Mesodermal cell (in vitro differentiated cells): ENCODE results near the gene SEL1L3.

ENCODE experiments used
- H3K27ac ChIP-seq: 2 replicates; pipeline ENCODE4 v1.7.0; 2013; ENCODE audit warnings: mild to moderate bottlenecking, low read depth, low read length, moderate library complexity; ENCODE audit not compliant: severe bottlenecking
- H3K36me3 ChIP-seq: 2 replicates; pipeline ENCODE4 v1.7.1; 2013; ENCODE audit warnings: mild to moderate bottlenecking, low read length, moderate library complexity; ENCODE audit not compliant: control insufficient read depth, insufficient read depth
- H3K4me1 ChIP-seq: one replicate; pipeline ENCODE4 v1.7.1; 2013; ENCODE audit warnings: mild to moderate bottlenecking, low read length; ENCODE audit not compliant: insufficient read depth, control insufficient read depth, poor library complexity, severe bottlenecking
- H3K4me3 ChIP-seq: 2 replicates; pipeline ENCODE4 v1.7.0; 2013; ENCODE audit warnings: low read length, control low read depth, mild to moderate bottlenecking; ENCODE audit not compliant: insufficient read depth, poor library complexity, severe bottlenecking; ENCODE audit errors: extremely low read depth
- H3K9me3 ChIP-seq: 2 replicates; pipeline ENCODE4 v1.7.1; 2013; ENCODE audit warnings: mild to moderate bottlenecking, low read length, moderate library complexity; ENCODE audit not compliant: control insufficient read depth
- WGBS, 2 experiments: methylation state at CpG; one replicate each; pipeline ENCODE4 v1.1.5; 2013; ENCODE audit warnings: missing lambda C conversion rate in 2 of 2; ENCODE audit not compliant: insufficient coverage in 2 of 2; 5-methylcytosine and 5-hydroxymethylcytosine counted together

Gene SEL1L3

DNA sequence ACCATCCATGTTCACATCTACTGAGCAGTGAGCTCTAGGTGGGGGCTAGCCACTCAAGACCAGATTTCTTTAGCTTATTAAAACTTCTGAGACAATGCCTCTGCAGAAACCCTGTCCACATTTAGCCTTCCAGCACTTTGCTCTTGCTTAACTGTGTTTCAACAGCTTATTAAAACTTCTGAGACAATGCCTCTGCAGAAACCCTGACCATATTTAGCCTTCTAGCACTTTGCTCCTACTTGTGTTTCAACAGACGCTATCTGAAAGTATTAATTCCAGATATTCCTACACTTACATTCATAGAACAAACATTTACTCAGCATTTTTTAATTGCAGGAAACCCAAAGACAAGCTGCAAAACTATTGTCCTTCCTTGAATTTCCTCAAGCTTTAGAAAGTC lies 91.9 kb downstream of the SEL1L3 start:
- 83 to 100% methylated on average over 1 of the region's 1 CpG for WGBS, 2 experiments
- peaks cover 6% of the 10 kb centered on the region for H3K36me3 ChIP-seq
- no peaks in the 10 kb centered on the region for H3K9me3 ChIP-seq
- H3K4me3 ChIP-seq = no peak overlapping the region
- H3K27ac ChIP-seq = no peak overlapping the region
- H3K4me1 ChIP-seq = no peaks in the 10 kb centered on the region

DNA sequence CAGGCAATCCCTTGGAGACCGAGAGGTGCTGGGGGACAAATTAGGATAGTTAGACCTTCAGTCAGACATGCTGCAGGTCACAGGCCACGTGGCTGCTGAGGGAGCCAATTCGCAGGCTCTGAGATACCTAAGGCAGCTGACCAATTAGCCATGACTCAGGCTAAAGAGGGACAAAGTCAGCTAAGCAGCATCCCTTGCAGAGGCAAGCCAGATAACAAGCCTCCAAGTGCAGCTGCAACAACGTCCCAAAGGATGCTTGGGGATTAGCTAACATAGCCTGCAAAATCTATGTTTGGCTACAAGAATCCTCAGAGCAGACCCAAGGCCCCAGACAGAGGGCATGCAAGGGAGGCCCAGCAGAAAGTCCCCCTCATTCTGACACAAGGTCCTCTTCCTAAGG lies 93.5 kb downstream of the SEL1L3 start:
- WGBS, 2 experiments = 71 to 73% methylated on average over 4 of the region's 4 CpGs
- no peaks in the 10 kb centered on the region for H3K4me1 ChIP-seq
- no peak overlapping the region for H3K27ac ChIP-seq
- H3K4me3 ChIP-seq = no peak overlapping the region
- H3K9me3 ChIP-seq = no peaks in the 10 kb centered on the region
- H3K36me3 ChIP-seq = peaks cover 10% of the 10 kb centered on the region

DNA sequence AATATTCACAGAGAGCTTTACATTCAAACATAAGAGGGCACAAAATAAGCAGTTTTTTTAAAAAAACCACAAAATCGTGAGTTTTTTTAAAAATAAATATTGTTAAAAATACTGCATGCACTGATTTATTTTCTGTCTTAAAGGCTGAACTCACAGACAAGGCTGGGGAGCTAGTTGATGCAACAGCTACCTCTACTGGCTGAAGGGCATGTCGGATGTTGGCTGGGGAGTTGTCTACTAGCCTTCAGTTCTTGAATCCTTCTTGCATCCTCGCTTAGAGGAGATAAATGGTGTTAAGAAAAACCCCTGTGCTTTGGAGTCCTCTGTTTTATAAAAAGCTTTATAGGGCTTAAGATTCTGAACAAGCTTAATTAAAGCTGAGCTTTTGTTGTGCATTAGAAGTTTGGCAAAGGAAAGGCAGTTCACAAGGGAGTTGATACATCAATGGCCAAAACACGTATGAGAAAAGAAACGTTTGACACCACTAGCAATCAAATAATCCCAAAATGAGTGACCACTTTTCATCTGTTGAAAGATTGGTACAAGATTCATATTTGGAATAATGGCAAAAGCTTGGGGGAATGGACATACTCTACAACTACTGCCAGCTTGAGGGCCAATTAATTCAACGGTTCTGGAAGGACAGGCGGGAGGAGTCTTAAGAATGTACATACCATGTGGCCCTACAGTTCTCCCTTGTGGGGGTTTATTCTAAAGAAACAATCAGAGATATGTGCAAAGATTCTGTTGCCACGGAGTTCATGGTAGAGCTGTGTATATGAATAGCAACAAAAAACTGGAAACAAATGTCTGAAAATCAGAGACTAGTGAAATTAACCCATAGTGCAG lies 94.7 kb downstream of the SEL1L3 start:
- Histone ChIP-seq H3K27ac (no peak overlapping the region), H3K4me1 (no peaks in the 10 kb centered on the region), H3K36me3 (peaks cover 12% of the 10 kb centered on the region), H3K4me3 (no peak overlapping the region), H3K9me3 (no peaks in the 10 kb centered on the region)
- 74 to 78% methylated on average over 5 of the region's 8 CpGs for WGBS, 2 experiments

DNA sequence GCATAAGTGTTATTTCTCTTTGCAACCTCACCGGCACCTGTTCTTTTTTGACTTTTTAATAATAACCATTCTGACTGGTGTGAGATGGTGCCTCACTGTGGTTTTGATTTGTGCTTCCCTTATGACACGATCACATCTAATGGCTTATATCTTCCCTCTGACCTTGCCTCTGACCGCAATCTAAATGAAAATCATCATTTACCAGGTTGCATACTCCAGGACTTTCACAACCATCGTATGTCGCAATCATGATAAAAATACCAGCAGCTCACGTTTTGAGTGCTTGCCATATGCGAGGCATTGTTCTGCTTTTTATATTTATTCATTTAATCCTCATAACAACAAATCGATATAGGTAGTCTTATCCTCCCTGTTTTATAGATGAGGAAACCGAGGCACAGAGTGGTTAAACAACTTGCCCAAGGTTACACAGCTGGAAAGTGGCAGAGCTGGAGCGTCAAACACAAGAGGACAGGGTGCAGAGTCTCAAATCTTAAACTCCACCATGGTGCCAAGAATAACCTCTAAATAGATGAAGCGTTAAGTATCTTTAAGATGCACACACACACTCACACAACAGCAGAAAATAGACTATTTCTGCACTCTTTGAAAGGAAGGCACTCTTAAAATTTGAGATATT lies 102.2 kb downstream of the SEL1L3 start:
- no peaks in the 10 kb centered on the region for H3K9me3 ChIP-seq
- WGBS, 2 experiments = 91 to 96% methylated on average over 8 to 9 of the region's 11 CpGs
- no peaks in the 10 kb centered on the region for H3K4me1 ChIP-seq

DNA sequence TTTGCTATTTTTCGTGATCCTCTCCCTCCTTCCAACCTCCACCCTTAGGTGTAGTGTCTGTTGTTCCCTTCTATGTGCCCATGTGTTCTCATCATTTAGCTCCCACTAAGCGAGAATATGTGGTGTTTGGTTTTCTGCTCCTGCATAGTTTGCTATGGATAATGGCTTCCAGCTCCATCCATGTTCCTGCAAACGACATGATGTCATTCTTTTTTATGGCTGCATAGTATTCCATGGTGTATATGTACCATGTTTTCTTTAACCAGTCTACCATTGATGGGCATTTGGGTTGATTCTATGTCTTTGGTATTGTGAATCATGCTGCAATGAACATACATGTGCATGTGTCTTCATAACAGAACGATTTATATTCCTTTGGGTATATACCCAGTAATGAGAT lies 102.7 kb downstream of the SEL1L3 start:
- Histone ChIP-seq H3K27ac (no peak overlapping the region), H3K4me1 (no peaks in the 10 kb centered on the region), H3K36me3 (peaks cover 8% of the 10 kb centered on the region), H3K4me3 (no peak overlapping the region), H3K9me3 (no peaks in the 10 kb centered on the region)
- 80 to 92% methylated on average over 1 of the region's 4 CpGs for WGBS, 2 experiments

More for the DNA sequence above, 102.2 kb downstream of the SEL1L3 start:
- no peak overlapping the region for H3K4me3 ChIP-seq
- peaks cover 14% of the 10 kb centered on the region for H3K36me3 ChIP-seq
- no peak overlapping the region for H3K27ac ChIP-seq

DNA sequence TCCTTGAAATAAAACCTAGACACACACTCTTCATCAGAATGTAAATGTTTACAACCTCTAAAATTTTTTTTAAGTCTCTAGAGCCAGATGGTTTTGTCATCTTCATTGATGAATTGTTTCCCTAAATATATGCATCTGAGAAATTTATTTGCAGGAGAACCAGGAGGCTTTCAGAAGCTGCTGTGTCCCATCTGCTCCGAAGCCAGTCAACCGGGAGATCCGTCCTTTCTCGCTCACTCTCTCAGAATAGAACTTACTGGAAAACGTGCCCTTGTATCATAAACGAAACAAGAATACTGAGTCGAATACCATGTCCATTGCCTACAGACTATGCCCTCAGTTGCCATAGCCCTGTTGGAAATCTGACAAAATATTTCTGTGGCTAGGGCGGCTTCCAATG lies 103.7 kb downstream of the SEL1L3 start:
- H3K4me3 ChIP-seq = no peak overlapping the region
- WGBS, 2 experiments = 93 to 98% methylated on average over 8 of the region's 8 CpGs

DNA sequence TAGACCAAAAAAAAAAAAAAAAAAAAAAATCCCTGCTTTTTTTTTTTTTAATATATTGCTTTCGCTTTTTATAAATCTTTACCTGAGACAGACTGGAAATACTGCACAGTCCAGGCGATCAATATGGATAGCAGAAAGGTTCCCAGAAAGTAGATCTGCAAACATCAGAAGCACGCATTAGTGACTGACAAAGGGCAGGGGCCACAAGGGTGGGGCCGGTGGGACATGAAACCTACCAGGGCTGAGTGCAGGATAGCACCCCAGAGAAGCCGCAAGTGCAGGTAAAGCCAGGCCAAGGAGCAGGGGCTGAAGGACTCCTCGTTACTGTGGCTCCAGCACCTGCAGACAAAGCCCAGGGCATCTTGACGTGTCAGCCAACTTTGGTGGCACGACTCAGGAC lies 105.3 kb downstream of the SEL1L3 start:
- Histone ChIP-seq H3K36me3 (peaks cover 6% of the 10 kb centered on the region), H3K27ac (no peak overlapping the region), H3K4me3 (no peak overlapping the region), H3K9me3 (no peaks in the 10 kb centered on the region), H3K4me1 (no peaks in the 10 kb centered on the region)
- WGBS, 2 experiments = 95 to 96% methylated on average over 7 of the region's 8 CpGs

More for the DNA sequence above, 103.7 kb downstream of the SEL1L3 start:
- peaks cover 8% of the 10 kb centered on the region for H3K36me3 ChIP-seq
- H3K9me3 ChIP-seq = no peaks in the 10 kb centered on the region
- no peak overlapping the region for H3K27ac ChIP-seq
- H3K4me1 ChIP-seq = no peaks in the 10 kb centered on the region

DNA sequence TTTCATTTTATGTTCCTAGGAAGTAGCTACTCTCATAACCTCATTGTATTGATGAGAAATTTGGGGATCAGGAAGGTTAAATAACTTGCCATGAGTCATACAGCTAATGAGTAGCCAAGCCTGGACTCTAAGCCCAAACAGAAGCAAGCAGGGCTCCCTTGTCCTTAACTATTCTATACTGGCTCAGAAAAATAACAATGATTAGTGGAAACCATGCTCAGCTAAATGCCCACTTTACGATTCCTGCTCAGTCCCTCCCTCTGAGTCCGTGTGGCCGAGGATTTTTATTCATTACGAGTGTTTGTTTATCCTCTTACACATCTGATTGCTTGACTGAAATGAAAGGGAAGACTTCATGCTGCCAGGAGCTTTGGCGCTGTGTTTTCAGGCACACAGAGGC lies 106.3 kb downstream of the SEL1L3 start:
- Histone ChIP-seq H3K36me3 (peaks cover 6% of the 10 kb centered on the region), H3K4me3 (no peak overlapping the region)

DNA sequence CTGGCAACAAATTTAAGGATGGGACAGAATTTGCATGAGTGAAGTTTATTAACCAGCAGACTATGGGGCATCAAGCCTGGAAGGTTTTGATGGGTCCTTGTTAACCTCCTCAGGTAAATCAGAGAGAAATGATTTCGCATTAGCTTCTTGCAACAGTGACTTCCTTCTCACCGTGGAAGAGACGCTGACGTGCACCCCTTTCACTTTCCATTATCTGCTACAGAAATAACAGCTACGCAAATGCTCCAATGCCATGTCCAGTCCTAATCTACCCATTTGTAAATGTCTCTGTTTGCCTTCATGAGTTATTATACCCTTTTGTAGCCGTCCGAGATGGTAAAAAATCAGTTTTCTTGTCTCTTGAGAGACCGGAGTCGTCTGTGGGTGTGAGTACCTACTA lies 106.9 kb downstream of the SEL1L3 start:
- Histone ChIP-seq H3K27ac (no peak overlapping the region), H3K4me1 (no peaks in the 10 kb centered on the region), H3K9me3 (no peaks in the 10 kb centered on the region), H3K36me3 (peaks cover 4% of the 10 kb centered on the region), H3K4me3 (no peak overlapping the region)
- WGBS, 2 experiments = 95 to 96% methylated on average over 8 of the region's 9 CpGs

More for the DNA sequence above, 106.3 kb downstream of the SEL1L3 start:
- no peaks in the 10 kb centered on the region for H3K4me1 ChIP-seq
- no peaks in the 10 kb centered on the region for H3K9me3 ChIP-seq
- no peak overlapping the region for H3K27ac ChIP-seq
- WGBS, 2 experiments = 88 to 91% methylated on average over 5 of the region's 5 CpGs

DNA sequence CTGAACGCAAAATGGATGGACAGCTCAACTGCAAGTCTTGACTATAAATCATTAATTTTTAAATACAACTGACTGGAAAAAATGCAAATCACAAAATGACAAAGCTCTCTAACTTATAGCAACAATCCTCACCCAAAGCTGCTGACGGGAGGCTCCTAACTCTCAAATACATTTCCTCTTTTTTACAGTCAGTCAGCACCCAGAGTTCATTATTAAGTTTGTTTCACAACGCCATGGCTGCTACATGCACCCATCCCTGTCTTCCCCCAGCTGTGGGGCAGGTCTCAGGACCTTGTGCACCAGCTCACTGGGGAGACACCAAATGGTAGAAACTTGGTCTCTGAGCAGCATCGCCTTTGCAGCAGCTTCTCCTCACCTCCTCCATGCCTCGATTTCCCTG lies 109.5 kb downstream of the SEL1L3 start:
- Histone ChIP-seq H3K4me3 (no peak overlapping the region), H3K9me3 (no peaks in the 10 kb centered on the region), H3K4me1 (no peaks in the 10 kb centered on the region), H3K36me3 (no peaks in the 10 kb centered on the region), H3K27ac (no peak overlapping the region)
- 91% methylated on average over 4 of the region's 5 CpGs for WGBS, 2 experiments

DNA sequence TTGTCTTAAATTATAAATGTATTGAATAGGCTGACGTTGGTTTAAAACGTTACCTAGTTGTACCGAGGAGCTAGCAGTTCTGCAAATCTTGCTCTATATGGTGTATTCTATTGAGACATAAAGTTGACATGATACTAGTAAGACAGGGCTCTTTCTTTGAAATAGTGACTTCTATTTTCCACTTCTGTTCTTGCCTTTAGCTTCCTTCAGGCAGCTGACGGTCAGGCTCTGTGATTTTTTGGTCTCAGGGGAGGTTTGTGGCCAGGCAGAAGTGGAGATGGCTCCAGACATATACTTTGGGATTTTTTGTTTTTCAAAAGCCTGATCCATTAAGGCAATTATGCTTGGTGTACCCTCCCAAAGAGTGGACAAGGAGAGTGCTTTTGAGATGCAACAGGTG lies 111.9 kb downstream of the SEL1L3 start:
- WGBS, 2 experiments = 94 to 98% methylated on average over 3 to 4 of the region's 4 CpGs
- Histone ChIP-seq H3K9me3 (no peaks in the 10 kb centered on the region), H3K4me1 (no peaks in the 10 kb centered on the region), H3K36me3 (no peaks in the 10 kb centered on the region), H3K27ac (no peak overlapping the region), H3K4me3 (no peak overlapping the region)
